ENCODE measurements around the gene POT1. TPM values are rescaled to one million over a fixed set of nuclear protein-coding genes. Genes with fewer than 3 reads are reported as not detected.

The POT1 gene
- total RNA-seq, 2 donors from 2014 or later, result 9.3 to 12.0 TPM

DNA sequence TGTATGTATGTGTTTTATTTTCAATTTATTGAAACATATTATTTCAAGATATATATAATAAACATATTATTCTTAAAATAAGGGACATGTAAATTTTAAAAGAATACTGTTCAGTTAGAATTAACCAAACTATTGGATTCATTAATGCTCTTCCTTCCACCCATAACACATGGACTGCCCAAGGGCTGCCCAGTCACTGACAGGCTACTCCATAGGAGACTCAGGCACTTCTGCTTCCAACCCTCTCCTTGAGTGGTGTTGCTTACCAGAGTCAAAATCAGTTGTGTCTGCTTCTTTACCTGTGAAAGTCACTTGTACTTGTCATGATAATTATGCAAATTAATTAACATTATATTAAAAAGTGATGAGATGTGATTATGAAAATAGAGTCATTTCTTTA lies 154.2 kb downstream of the POT1 start:
- Histone ChIP-seq H3K27ac (no peak overlapping the region), H3K9me3 (no peaks in the 10 kb centered on the region), H3K4me1 (no peaks in the 10 kb centered on the region), H3K4me3 (no peak overlapping the region), H3K36me3 (no peaks in the 10 kb centered on the region), H3K27me3 (no peaks in the 10 kb centered on the region), H3K9ac (ENCODE audit: low read depth in 2 of 2, low read length in 2 of 2) (no peak overlapping the region)
- DNase-seq, result no peak
- intact Hi-C loops (cut with DNase I), result no loop called here
- no peak for TF ChIP-seq CTCF (IDR thresholded peaks at IDR 0.05)

DNA sequence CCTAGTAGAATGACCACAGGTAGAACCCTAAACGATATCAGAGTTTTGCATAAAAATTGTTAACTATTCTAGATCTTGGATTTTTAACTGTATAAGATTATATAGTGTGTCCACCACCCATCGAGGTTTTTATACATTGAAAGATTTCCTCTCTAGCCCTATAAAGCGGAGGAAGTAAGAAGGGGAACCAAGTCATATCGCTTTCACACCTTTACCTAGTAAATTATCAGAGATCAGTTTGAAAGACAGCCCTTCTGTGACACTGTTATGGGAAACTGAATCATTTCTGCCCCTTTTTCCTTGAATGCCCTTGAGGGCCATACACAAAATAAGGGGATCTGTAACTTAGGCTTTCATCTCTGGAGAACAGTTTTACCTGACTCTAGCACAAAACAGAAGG lies 155.7 kb downstream of the POT1 start:
- intact Hi-C loops (cut with DNase I), result no loop called here
- no peak for TF ChIP-seq CTCF (IDR thresholded peaks at IDR 0.05)

DNA sequence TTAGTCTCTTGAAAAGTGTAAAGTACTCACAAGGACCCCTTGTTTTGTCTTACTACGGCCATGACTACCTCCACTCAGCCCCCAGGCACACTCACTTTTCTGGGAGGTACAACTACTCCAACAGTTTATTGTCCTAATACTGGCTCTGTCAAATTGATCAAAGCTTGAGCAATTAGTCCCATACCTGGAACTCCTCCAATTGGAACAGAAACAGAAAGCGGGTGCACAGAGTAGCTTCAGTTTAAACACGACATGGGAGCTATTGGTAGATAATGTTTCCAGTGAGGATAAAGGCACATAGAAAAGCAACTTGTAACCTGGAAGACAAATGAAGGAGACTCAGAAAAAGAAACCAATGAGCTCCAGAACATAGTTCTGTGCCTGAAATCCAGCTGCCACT lies 156.3 kb downstream of the POT1 start:
- intact Hi-C loops (cut with DNase I), result no loop called here
- Histone ChIP-seq H3K27me3 (no peaks in the 10 kb centered on the region), H3K4me3 (no peak overlapping the region), H3K9me3 (no peaks in the 10 kb centered on the region), H3K36me3 (no peaks in the 10 kb centered on the region), H3K9ac (ENCODE audit: low read depth in 2 of 2, low read length in 2 of 2) (no peak overlapping the region), H3K4me1 (no peaks in the 10 kb centered on the region), H3K27ac (no peak overlapping the region)
- no peak for DNase-seq
- TF ChIP-seq CTCF (IDR thresholded peaks at IDR 0.05), result no peak

More for the DNA sequence above, 155.7 kb downstream of the POT1 start:
- Histone ChIP-seq H3K9me3 (no peaks in the 10 kb centered on the region), H3K4me3 (no peak overlapping the region), H3K9ac (ENCODE audit: low read depth in 2 of 2, low read length in 2 of 2) (no peak overlapping the region), H3K36me3 (no peaks in the 10 kb centered on the region), H3K27me3 (no peaks in the 10 kb centered on the region), H3K27ac (no peak overlapping the region), H3K4me1 (no peaks in the 10 kb centered on the region)
- no peak for DNase-seq

Other genes starting within 250 kb of the POT1 start
- gene GPR37, start 164.0 kb downstream of the POT1 start, total RNA-seq, result 1 to 10 TPM in 1 of 2 donors, under 1 TPM in 1; 0.64 to 1.5 TPM

All from colonic mucosa (tissue), 4 donors.